Mesendoderm (in vitro differentiated cells): ENCODE measurements around the gene TLX1.

ENCODE experiments used
- DNase-seq: peaks from one replicate; pipeline ENCODE4 v3.0.0; 2013
- H2AK5ac ChIP-seq: 2 replicates; pipeline ENCODE4 v1.6.1; 2013; ENCODE audit warnings: low read length, inconsistent platforms
- H2BK120ac ChIP-seq: 2 replicates; pipeline ENCODE4 v1.6.1; 2013; ENCODE audit warnings: low read depth, mild to moderate bottlenecking, low read length, moderate library complexity, mixed read lengths
- H2BK15ac ChIP-seq: replicated peaks from 2 replicates; pipeline ENCODE4 v1.6.1; 2013; ENCODE audit warnings: low read depth, mild to moderate bottlenecking, moderate library complexity
- H2BK5ac ChIP-seq: 2 replicates; pipeline ENCODE4 v1.6.1; 2013; ENCODE audit warnings: low read length, inconsistent platforms
- H3K18ac ChIP-seq: 2 replicates; pipeline ENCODE4 v1.6.1; 2013; ENCODE audit warnings: mild to moderate bottlenecking, low read length, mixed read lengths
- H3K23ac ChIP-seq: one replicate; pipeline ENCODE4 v1.6.1; 2013; ENCODE audit warnings: low read length
- H3K27ac ChIP-seq: 2 replicates; pipeline ENCODE4 v1.5.1; 2013; ENCODE audit warnings: low read depth, mild to moderate bottlenecking, inconsistent platforms, low read length, moderate library complexity
- H3K27me3 ChIP-seq: 2 replicates; pipeline ENCODE4 v1.6.1; 2013; ENCODE audit warnings: low read length, control low read depth, mild to moderate bottlenecking, inconsistent platforms; ENCODE audit not compliant: insufficient read depth, poor library complexity
- H3K36me3 ChIP-seq: 2 replicates; pipeline ENCODE4 v1.6.1; 2013; ENCODE audit warnings: low read length, inconsistent platforms; ENCODE audit not compliant: control insufficient read depth, insufficient read depth
- H3K4ac ChIP-seq: one replicate; pipeline ENCODE4 v1.6.1; 2013; ENCODE audit warnings: low read depth, mild to moderate bottlenecking, low read length, moderate library complexity
- H3K4me1 ChIP-seq: 2 replicates; pipeline ENCODE4 v1.6.1; 2013; ENCODE audit warnings: low read depth, low read length, inconsistent platforms; ENCODE audit not compliant: control insufficient read depth
- H3K4me2 ChIP-seq: 2 replicates; pipeline ENCODE4 v1.6.1; 2013; ENCODE audit warnings: low read length
- H3K4me3 ChIP-seq: 2 replicates; pipeline ENCODE4 v1.5.1; 2013; ENCODE audit warnings: mild to moderate bottlenecking, low read length
- H3K56ac ChIP-seq: one replicate; pipeline ENCODE4 v1.6.1; 2013; ENCODE audit warnings: low read length
- H3K79me1 ChIP-seq: 2 replicates; pipeline ENCODE4 v1.6.1; 2013; ENCODE audit warnings: low read length, inconsistent platforms
- H3K79me2 ChIP-seq: 2 replicates; pipeline ENCODE4 v1.6.1; 2013; ENCODE audit warnings: mild to moderate bottlenecking, low read length; ENCODE audit not compliant: control insufficient read depth, insufficient read depth
- H3K9ac ChIP-seq: 2 replicates; pipeline ENCODE4 v1.6.1; 2013; ENCODE audit warnings: low read length, inconsistent platforms
- H4K5ac ChIP-seq: one replicate; pipeline ENCODE4 v1.6.1; 2013; ENCODE audit warnings: low read length
- H4K8ac ChIP-seq: one replicate; pipeline ENCODE4 v1.6.1; 2013; ENCODE audit warnings: low read depth, mild to moderate bottlenecking, control low read depth, low read length, moderate library complexity
- WGBS: extraction: QIAGEN DNeasy Blood & Tissue Kit; methylation state at CpG from one replicate; pipeline ENCODE4 v1.1.7; 2013; ENCODE audit warnings: low lambda C conversion rate, missing lambda C conversion rate; ENCODE audit not compliant: insufficient coverage; ENCODE audit errors: extremely low coverage; 5-methylcytosine and 5-hydroxymethylcytosine counted together

The TLX1 gene

GRCh38 chr10:101113890-101114403, 17.2 kb upstream of the TLX1 start:
- no peak overlapping the region for H3K9ac ChIP-seq
- H2BK120ac ChIP-seq: no peak overlapping the region
- no peak overlapping the region for H3K23ac ChIP-seq
- no peak overlapping the region for H2AK5ac ChIP-seq
- no peaks in the 10 kb centered on the region for H3K4me1 ChIP-seq
- H3K4ac ChIP-seq: no peak overlapping the region
- DNase-seq: no peak
- H4K5ac ChIP-seq: no peak overlapping the region
- no peak overlapping the region for H2BK5ac ChIP-seq
- no peak overlapping the region for H3K18ac ChIP-seq
- no peaks in the 10 kb centered on the region for H3K36me3 ChIP-seq
- no CpG with 5 or more reads among the region's 2 CpGs for WGBS
- H2BK15ac ChIP-seq: no peak overlapping the region
- H4K8ac ChIP-seq: no peak overlapping the region
- no peak overlapping the region for H3K27ac ChIP-seq
- no peaks in the 10 kb centered on the region for H3K27me3 ChIP-seq
- no peak overlapping the region for H3K56ac ChIP-seq
- no peak overlapping the region for H3K4me2 ChIP-seq
- H3K79me1 ChIP-seq: no peaks in the 10 kb centered on the region
- H3K79me2 ChIP-seq: no peaks in the 10 kb centered on the region
- H3K4me3 ChIP-seq: no peak overlapping the region

- no peak overlapping the region for H2AK5ac ChIP-seq
- H2BK15ac ChIP-seq: no peak overlapping the region
- no peak overlapping the region for H2BK5ac ChIP-seq
- WGBS: no CpG with 5 or more reads among the region's 2 CpGs
- no peak overlapping the region for H3K56ac ChIP-seq
- H3K4me1 ChIP-seq: no peaks in the 10 kb centered on the region
- no peaks in the 10 kb centered on the region for H3K79me2 ChIP-seq
- no peak for DNase-seq
- no peak overlapping the region for H2BK120ac ChIP-seq
- no peak overlapping the region for H4K8ac ChIP-seq
- no peak overlapping the region for H3K4me3 ChIP-seq
- H3K27ac ChIP-seq: no peak overlapping the region
- no peak overlapping the region for H3K4ac ChIP-seq
- H4K5ac ChIP-seq: no peak overlapping the region
- no peak overlapping the region for H3K18ac ChIP-seq
- no peak overlapping the region for H3K4me2 ChIP-seq
- H3K36me3 ChIP-seq: no peaks in the 10 kb centered on the region
- H3K79me1 ChIP-seq: no peaks in the 10 kb centered on the region
- H3K27me3 ChIP-seq: peaks cover 6% of the 10 kb centered on the region
- H3K9ac ChIP-seq: no peak overlapping the region
- H3K23ac ChIP-seq: no peak overlapping the region
Measured at GRCh38 chr10:101114646-101115045, 16.5 kb upstream of the TLX1 start.

- no peak overlapping the region for H2BK15ac ChIP-seq
- WGBS: no CpG with 5 or more reads among the region's 6 CpGs
- H3K23ac ChIP-seq: no peak overlapping the region
- H4K8ac ChIP-seq: no peak overlapping the region
- no peak overlapping the region for H3K4me2 ChIP-seq
- no peak overlapping the region for H3K4ac ChIP-seq
- H3K36me3 ChIP-seq: no peaks in the 10 kb centered on the region
- H3K27me3 ChIP-seq: peaks cover 27% of the 10 kb centered on the region
- no peak overlapping the region for H2BK120ac ChIP-seq
- H3K27ac ChIP-seq: no peak overlapping the region
- no peak overlapping the region for H2AK5ac ChIP-seq
- H3K79me2 ChIP-seq: no peaks in the 10 kb centered on the region
- no peak overlapping the region for H4K5ac ChIP-seq
- no peak overlapping the region for H3K18ac ChIP-seq
- H3K4me3 ChIP-seq: no peak overlapping the region
- H2BK5ac ChIP-seq: no peak overlapping the region
- no peak overlapping the region for H3K9ac ChIP-seq
- H3K56ac ChIP-seq: no peak overlapping the region
- no peaks in the 10 kb centered on the region for H3K79me1 ChIP-seq
- no peaks in the 10 kb centered on the region for H3K4me1 ChIP-seq
- DNase-seq: no peak
Measured at GRCh38 chr10:101116754-101117153, 14.3 kb upstream of the TLX1 start.

GRCh38 chr10:101118031-101118430, 13.1 kb upstream of the TLX1 start:
- Histone ChIP-seq H3K4me1 (no peaks in the 10 kb centered on the region), H2AK5ac (no peak overlapping the region), H3K56ac (no peak overlapping the region), H3K23ac (no peak overlapping the region), H3K4me3 (no peak overlapping the region), H4K5ac (no peak overlapping the region), H4K8ac (no peak overlapping the region), H3K36me3 (no peaks in the 10 kb centered on the region), H3K27ac (no peak overlapping the region), H3K4ac (no peak overlapping the region), H3K9ac (no peak overlapping the region), H3K4me2 (no peak overlapping the region), H2BK120ac (no peak overlapping the region), H3K79me2 (no peaks in the 10 kb centered on the region), H3K27me3 (peaks cover 40% of the 10 kb centered on the region), H3K18ac (no peak overlapping the region), H3K79me1 (no peaks in the 10 kb centered on the region), H2BK5ac (no peak overlapping the region), H2BK15ac (no peak overlapping the region)
- DNase-seq: no peak
- no CpG with 5 or more reads among the region's 1 CpG for WGBS

- no peaks in the 10 kb centered on the region for H3K4me1 ChIP-seq
- no peaks in the 10 kb centered on the region for H3K79me2 ChIP-seq
- H4K5ac ChIP-seq: no peak overlapping the region
- no peak overlapping the region for H3K27ac ChIP-seq
- H3K56ac ChIP-seq: no peak overlapping the region
- no peak overlapping the region for H2BK5ac ChIP-seq
- no peak overlapping the region for H3K4ac ChIP-seq
- no peak overlapping the region for H3K4me2 ChIP-seq
- no peak overlapping the region for H3K4me3 ChIP-seq
- H3K18ac ChIP-seq: no peak overlapping the region
- H3K36me3 ChIP-seq: no peaks in the 10 kb centered on the region
- H2AK5ac ChIP-seq: no peak overlapping the region
- no peak overlapping the region for H3K9ac ChIP-seq
- no peaks in the 10 kb centered on the region for H3K79me1 ChIP-seq
- no peak for DNase-seq
- H2BK15ac ChIP-seq: no peak overlapping the region
- H2BK120ac ChIP-seq: no peak overlapping the region
- H3K23ac ChIP-seq: no peak overlapping the region
- H3K27me3 ChIP-seq: peaks cover 62% of the 10 kb centered on the region
- no peak overlapping the region for H4K8ac ChIP-seq
- WGBS: no CpG with 5 or more reads among the region's 2 CpGs
Measured at GRCh38 chr10:101120520-101120883, 10.6 kb upstream of the TLX1 start.

- Histone ChIP-seq H3K9ac (peak overlapping the region; percentile 36), H3K27me3 (peaks cover 67% of the 10 kb centered on the region), H4K5ac (no peak overlapping the region), H3K4me3 (no peak overlapping the region), H3K18ac (no peak overlapping the region), H2AK5ac (no peak overlapping the region), H2BK15ac (no peak overlapping the region), H3K23ac (no peak overlapping the region), H3K36me3 (no peaks in the 10 kb centered on the region), H3K4me1 (no peaks in the 10 kb centered on the region), H4K8ac (no peak overlapping the region), H2BK120ac (no peak overlapping the region), H3K79me2 (no peaks in the 10 kb centered on the region), H2BK5ac (no peak overlapping the region), H3K4ac (no peak overlapping the region), H3K27ac (no peak overlapping the region), H3K4me2 (peak overlapping the region; percentile 37), H3K56ac (no peak overlapping the region), H3K79me1 (no peaks in the 10 kb centered on the region)
- DNase-seq: no peak
- no CpG with 5 or more reads among the region's 41 CpGs for WGBS
Measured at GRCh38 chr10:101120884-101121653, 10.0 kb upstream of the TLX1 start.
